Heart left ventricle (tissue), 16 donors: ENCODE results near the gene SEC63. TPM values are rescaled to one million over a fixed set of nuclear protein-coding genes. Genes with fewer than 3 reads are reported as not detected.

Experiments used
- ATAC-seq, 4 donors: fragments of 200-7000 bp; cut with Tn5 transposase; one replicate each; pipeline ENCODE4 v1.9.1; 2020 to 2022; ENCODE audit warnings: moderate library complexity in 4 of 4, mild to moderate bottlenecking in 3 of 4, moderate number of reproducible peaks in 1 of 4
- DNase-seq, 5 donors: peaks; one replicate each; pipeline ENCODE4 v3.0.0-alpha.2; 2020
- H3K27ac ChIP-seq, 12 donors: fragments of 200-600 bp; sonication (generic) in 4 of 12; one replicate each; pipeline versions ENCODE4 v1.5.0 to v1.8.0; 2016 to 2022; ENCODE audit warnings: mild to moderate bottlenecking in 2 of 12
- H3K27me3 ChIP-seq, 9 donors: fragments of 200-600 bp; sonication (generic) in 2 of 9; one replicate each; pipeline versions ENCODE4 v1.5.1 to v1.8.0; 2016 to 2022; ENCODE audit warnings: mild to moderate bottlenecking in 3 of 9
- H3K36me3 ChIP-seq, 9 donors: fragments of 200-600 bp; sonication (generic) in 2 of 9; one replicate each; pipeline versions ENCODE4 v1.5.0 to v1.8.0; 2018 to 2022; ENCODE audit warnings: mild to moderate bottlenecking in 2 of 9
- H3K4me1 ChIP-seq, 12 donors: fragments of 200-600 bp; sonication (generic) in 4 of 12; one replicate each; pipeline versions ENCODE4 v1.5.0 to v1.8.0; 2016 to 2022; ENCODE audit warnings: mild to moderate bottlenecking in 3 of 12
- H3K4me3 ChIP-seq, 12 donors: fragments of 200-600 bp; sonication (generic) in 4 of 12; one replicate each; pipeline versions ENCODE4 v1.5.0 to v1.8.0; 2017 to 2022; ENCODE audit warnings: mild to moderate bottlenecking in 9 of 12, moderate library complexity in 4 of 12
- H3K9me3 ChIP-seq, 12 donors: fragments of 200-600 bp; sonication (generic) in 4 of 12; one replicate each; pipeline versions ENCODE4 v1.5.0 to v1.8.0; 2016 to 2022; ENCODE audit warnings: mild to moderate bottlenecking in 1 of 12
- POLR2A ChIP-seq, 2 donors: fragments of 450-650 bp; IDR thresholded peaks; one replicate each; pipeline ENCODE4 v1.6.1; 2017; ENCODE audit warnings: antibody characterized with exemption in 2 of 2, mild to moderate bottlenecking in 2 of 2, moderate library complexity in 2 of 2
- WGBS, 4 donors: extraction: QIAGEN DNeasy Blood & Tissue Kit in 2 of 4; methylation state at CpG; one replicate each; pipeline versions ENCODE4 v1.1.5 to v1.1.7; 2013 to 2018; 5-methylcytosine and 5-hydroxymethylcytosine counted together
- intact Hi-C, 10 donors: fragments of 100-400 bp; cut with DNase I; formaldehyde crosslinking; loops; one replicate each; pipeline versions ENCODE4 v1.11.1 to v1.14.2; 2022
- polyA plus RNA-seq, 2 donors: library from polyadenylated mRNA; stranded (reverse); fragments of 200-250 nt; gene quantifications; one replicate each; pipeline ENCODE4 v1.2.3, GENCODE V29; 2013
- total RNA-seq, 9 donors: library from RNA; depleted of rRNA in 2 of 9; stranded (reverse); fragments of >200 nt in 2 of 9; fragmentation: NEBNext Ultra II Directional in 3 of 9; extraction: Animal tissue kit (Norgen Biotek cat#: 25700) in 3 of 9; gene quantifications; one replicate each; pipeline versions ENCODE4 v1.1.0 to v1.2.4, GENCODE V29; 2016 to 2023
- TF ChIP-seq, protein P1 (sequence below), 12 donors: fragments of 200-600 bp; sonication (generic) in 4 of 12; IDR thresholded peaks; one replicate each; pipeline versions ENCODE4 v1.5.0 to v1.8.0; 2018 to 2022; ENCODE audit warnings: antibody characterized with exemption in 12 of 12, mild to moderate bottlenecking in 5 of 12
- donor health status: ischemic (EF 13 %, LVEDD 7.1; RV severe dilation, severe dysfunction).
- donor health status: healthy with polysubstance abuse.
- donor health status: DM: no; HTN: yes; CAD: no.
- donor health status: DM: no; HTN: no; CAD: no.
- donor health status: ischemic (EF 25% LVEDD 6.9; RV normal size, moderate dysfunction).
- donor health status: ischemic (EF 25% LVEDD 5.7; RV mildly dilated, moderate dysfunction).
- donor health status: healthy.
- donor health status: DM: yes; HTN: yes; CAD: no.
- donor health status: ischemic (EF 35%, LVEDD 5.7; RV mildly dilated, moderate dysfunction).
- donor health status: nonischemic (EF 11% LVEDD 7.7; RV severe dilation, severe dysfunction).
- donor health status: DM: yes; HTN: yes; CAD: no.
- donor health status: PGD.
- donor health status: ischemic (EF 29% LVEDD 5.4; RV normal size, mild dysfunction).
- donor health status: nonischemic (EF 23%, LVEDD 6.1; RV moderate dilation, normal function).

Gene SEC63
- total and polyA plus RNA-seq, 11 donors, result 15.3 to 64.9 (median 52.5) TPM

DNA sequence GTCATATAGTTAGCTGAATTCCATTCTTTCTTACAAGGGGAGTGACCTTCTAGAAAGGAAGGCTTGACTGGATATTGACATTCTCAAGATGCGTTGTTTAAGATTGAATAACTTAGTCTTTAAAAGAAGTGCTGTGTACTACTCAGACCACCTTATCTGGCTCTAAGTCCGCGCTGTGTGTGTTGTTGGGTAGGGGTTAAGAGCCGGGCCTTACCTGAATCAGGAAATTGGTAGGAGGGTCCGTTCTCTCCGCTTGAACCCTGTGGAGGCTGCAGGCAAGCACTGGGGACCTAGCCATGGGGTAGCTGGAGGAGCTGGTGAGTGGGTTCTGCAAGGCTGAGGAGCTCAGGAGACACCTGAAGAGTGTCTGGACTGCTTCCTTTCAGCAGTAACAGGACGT lies 124.9 kb downstream of the SEC63 start:
- DNase-seq, result no peak
- WGBS, 4 donors, result 90 to 93% (median 91%) methylated on average over 7 of the region's 7 CpGs
- no peaks in the 10 kb centered on the region for H3K36me3 ChIP-seq
- intact Hi-C loops, result no loop called here
- H3K27me3 ChIP-seq, result no peaks in the 10 kb centered on the region
- no peak overlapping the region for H3K27ac ChIP-seq
- H3K9me3 ChIP-seq, result no peaks in the 10 kb centered on the region
- no peak overlapping the region for H3K4me3 ChIP-seq
- no peak for ATAC-seq
- TF ChIP-seq POLR2A (IDR thresholded peaks at IDR 0.05), result no peak
- TF ChIP-seq, protein P1, sequence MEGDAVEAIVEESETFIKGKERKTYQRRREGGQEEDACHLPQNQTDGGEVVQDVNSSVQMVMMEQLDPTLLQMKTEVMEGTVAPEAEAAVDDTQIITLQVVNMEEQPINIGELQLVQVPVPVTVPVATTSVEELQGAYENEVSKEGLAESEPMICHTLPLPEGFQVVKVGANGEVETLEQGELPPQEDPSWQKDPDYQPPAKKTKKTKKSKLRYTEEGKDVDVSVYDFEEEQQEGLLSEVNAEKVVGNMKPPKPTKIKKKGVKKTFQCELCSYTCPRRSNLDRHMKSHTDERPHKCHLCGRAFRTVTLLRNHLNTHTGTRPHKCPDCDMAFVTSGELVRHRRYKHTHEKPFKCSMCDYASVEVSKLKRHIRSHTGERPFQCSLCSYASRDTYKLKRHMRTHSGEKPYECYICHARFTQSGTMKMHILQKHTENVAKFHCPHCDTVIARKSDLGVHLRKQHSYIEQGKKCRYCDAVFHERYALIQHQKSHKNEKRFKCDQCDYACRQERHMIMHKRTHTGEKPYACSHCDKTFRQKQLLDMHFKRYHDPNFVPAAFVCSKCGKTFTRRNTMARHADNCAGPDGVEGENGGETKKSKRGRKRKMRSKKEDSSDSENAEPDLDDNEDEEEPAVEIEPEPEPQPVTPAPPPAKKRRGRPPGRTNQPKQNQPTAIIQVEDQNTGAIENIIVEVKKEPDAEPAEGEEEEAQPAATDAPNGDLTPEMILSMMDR (IDR thresholded peaks at IDR 0.05), result no peak
- H3K4me1 ChIP-seq, result no peaks in the 10 kb centered on the region

DNA sequence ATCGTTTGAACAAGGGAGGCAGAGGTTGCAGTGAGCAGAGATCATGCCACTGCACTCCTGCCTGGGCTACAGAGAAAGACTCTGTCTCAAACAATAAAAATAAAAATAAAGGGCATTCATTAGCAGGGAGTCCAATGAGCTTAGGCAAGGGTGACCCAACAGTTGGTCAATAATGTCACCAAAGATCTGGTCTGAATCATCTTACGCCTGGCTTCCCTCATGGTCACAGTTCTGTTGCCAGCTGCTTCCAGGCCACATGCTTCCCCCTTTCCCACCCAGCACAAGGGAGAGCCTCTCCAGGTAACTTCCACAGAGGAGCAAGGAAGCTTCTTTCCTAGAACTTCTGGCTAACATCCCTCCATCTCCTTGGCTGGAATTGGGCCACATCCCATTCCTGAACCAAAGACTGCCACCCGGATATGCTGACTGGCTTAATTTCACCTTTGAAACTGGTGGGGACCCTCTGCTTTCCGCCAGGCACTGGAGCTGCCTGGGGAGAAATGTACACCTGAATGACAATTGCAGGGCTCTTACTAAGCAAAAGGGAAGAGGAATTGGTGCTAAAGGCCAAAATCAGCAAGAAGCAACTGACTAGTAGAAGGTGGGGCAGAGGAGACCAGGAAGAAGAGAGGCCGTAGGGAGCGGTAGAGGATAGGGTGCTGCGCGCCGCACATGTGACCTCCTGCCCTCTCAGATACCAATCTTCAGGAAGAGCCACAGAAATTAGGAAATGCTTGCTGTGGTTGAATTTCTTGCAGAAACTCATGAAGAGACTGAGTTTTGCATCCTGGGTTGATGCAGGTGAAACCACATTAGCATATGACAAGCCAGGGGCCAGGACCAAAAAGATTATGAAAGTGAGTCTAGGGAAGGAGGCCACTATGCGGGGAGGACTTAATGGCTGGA lies 125.6 kb downstream of the SEC63 start:
- intact Hi-C loops, result no loop called here
- H3K36me3 ChIP-seq, result no peaks in the 10 kb centered on the region
- no peak overlapping the region for H3K27ac ChIP-seq
- no peaks in the 10 kb centered on the region for H3K27me3 ChIP-seq
- WGBS, 4 donors, result 79 to 88% (median 86%) methylated on average over 10 of the region's 10 CpGs
- no peaks in the 10 kb centered on the region for H3K9me3 ChIP-seq
- no peaks in the 10 kb centered on the region for H3K4me1 ChIP-seq
- TF ChIP-seq POLR2A (IDR thresholded peaks at IDR 0.05), result no peak
- TF ChIP-seq, protein P1 (IDR thresholded peaks at IDR 0.05), result no peak
- DNase-seq (no peak), ATAC-seq (no peak)
- no peak overlapping the region for H3K4me3 ChIP-seq

DNA sequence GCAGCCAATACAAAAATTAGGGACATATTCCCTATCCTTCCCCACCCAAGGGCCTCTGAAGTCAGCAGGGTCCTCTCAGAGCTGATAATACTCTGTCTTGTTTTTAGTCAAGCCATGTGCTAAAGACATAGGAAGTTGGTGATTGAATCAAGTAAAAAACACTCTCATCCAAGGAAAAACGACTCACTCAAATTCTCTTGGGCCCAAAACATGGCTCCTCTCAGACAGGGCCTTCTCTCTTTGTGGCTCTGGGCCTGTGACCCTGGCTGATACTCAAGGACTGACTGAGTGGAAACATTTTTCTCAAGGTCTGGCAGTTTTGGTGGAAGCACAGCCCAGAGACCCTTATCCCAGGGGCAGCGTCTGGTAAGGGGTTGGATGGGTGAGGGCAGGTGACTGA lies 127.9 kb downstream of the SEC63 start:
- TF ChIP-seq, protein P1 (IDR thresholded peaks at IDR 0.05), result no peak
- no peak for TF ChIP-seq POLR2A (IDR thresholded peaks at IDR 0.05)
- Histone ChIP-seq H3K36me3 (no peaks in the 10 kb centered on the region), H3K27me3 (peaks cover 0 to 12% (median 0%) of the 10 kb centered on the region in 9 donors), H3K9me3 (no peaks in the 10 kb centered on the region), H3K4me3 (no peak overlapping the region), H3K27ac (no peak overlapping the region), H3K4me1 (no peaks in the 10 kb centered on the region)
- intact Hi-C loops, result no loop called here
- DNase-seq (no peak), ATAC-seq (no peak)
- WGBS, 4 donors, result 58 to 65% (median 62%) methylated on average over 2 of the region's 2 CpGs

DNA sequence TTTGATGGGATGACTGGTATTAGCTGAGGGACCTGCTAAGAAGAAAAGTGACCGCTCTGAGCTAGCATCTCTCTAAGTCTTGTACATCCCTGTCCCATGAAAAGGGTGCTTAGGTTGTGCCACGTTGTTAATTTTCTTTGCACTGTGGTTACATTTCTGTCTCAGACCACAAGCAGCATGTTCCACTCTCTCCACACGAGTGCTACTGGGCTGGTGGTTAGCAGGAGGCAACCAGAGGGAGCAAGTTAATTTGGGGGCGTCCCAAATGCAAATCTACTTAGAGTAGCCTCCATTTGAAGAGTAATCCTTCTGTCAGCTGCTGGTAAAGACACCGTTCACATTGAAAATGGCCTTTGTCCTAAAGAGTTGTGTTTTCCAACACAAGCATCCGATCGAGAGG lies 130.5 kb downstream of the SEC63 start:
- no peaks in the 10 kb centered on the region for H3K9me3 ChIP-seq
- ATAC-seq (no peak), DNase-seq (no peak)
- TF ChIP-seq POLR2A (IDR thresholded peaks at IDR 0.05), result no peak
- TF ChIP-seq, protein P1 (IDR thresholded peaks at IDR 0.05), result no peak
- no peaks in the 10 kb centered on the region for H3K36me3 ChIP-seq
- peaks cover 0 to 8% (median 0%) of the 10 kb centered on the region in 12 donors for H3K4me1 ChIP-seq
- no peak overlapping the region for H3K27ac ChIP-seq
- peaks cover 0 to 31% (median 0%) of the 10 kb centered on the region in 9 donors for H3K27me3 ChIP-seq
- WGBS, 4 donors, result 83 to 89% (median 86%) methylated on average over 7 of the region's 7 CpGs
- intact Hi-C loops, result no loop called here
- H3K4me3 ChIP-seq, result no peak overlapping the region
